Neural progenitor cell (in vitro differentiated cells): ENCODE results near the gene LSP1.

Source experiments
- EZH2 ChIP-seq: fragments of 200-600 bp; sonication (generic); IDR thresholded peaks from 2 replicates; pipeline ENCODE4 v1.6.1; 2017; ENCODE audit warnings: antibody characterized with exemption, mild to moderate bottlenecking, moderate library complexity
- EZH2phosphoT487 ChIP-seq: fragments of 200-600 bp; sonication (generic); IDR thresholded peaks from 2 replicates; pipeline ENCODE4 v1.6.1; 2017; ENCODE audit warnings: antibody characterized with exemption
- TF ChIP-seq, protein P1 (sequence below): fragments of 200-600 bp; sonication (generic); IDR thresholded peaks from 2 replicates; pipeline ENCODE4 v1.5.1; 2017; ENCODE audit warnings: antibody characterized with exemption, mild to moderate bottlenecking

DNA sequence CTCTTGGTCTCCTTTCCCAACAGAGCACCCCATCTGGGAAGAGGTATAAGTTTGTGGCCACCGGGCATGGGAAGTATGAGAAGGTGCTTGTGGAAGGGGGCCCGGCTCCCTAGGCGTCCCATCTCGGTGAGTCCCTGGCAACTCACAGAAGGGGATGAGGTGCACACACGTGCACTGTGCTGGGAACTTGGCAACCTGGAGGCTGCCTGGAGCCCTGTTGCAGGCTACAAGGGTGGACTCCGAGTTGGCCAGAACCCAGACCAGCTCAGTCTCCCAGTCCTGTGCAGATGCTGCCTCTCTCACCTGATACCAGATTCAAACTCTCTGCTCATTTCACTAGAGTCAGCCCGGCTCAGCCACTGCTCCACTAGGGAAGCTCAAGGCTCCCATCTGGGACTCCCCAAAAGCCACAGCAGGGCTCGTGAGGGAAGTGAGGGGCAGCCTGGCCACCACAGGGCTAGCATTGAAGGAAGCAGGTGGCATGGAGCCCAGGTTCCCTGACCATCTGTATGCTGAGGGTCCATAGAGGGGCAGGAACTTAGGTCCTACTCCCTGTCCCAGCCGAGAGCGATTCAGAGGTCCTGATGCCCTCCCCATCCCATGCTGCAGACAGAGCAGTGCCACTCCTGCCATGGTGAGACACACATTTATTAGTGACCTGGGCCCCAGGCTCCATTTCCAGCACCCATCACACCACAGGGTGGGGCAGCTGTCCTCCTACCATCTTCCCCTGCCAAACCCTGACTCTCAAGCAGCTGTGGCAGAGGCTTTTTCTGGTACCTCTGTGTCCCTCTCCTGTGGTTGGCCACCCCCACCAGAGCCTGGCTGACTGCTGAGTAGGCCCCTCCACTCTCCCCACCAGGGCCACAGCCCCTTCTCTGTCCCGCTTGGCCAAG, 34.8 kb downstream of the LSP1 start:
- TF ChIP-seq, protein P1, sequence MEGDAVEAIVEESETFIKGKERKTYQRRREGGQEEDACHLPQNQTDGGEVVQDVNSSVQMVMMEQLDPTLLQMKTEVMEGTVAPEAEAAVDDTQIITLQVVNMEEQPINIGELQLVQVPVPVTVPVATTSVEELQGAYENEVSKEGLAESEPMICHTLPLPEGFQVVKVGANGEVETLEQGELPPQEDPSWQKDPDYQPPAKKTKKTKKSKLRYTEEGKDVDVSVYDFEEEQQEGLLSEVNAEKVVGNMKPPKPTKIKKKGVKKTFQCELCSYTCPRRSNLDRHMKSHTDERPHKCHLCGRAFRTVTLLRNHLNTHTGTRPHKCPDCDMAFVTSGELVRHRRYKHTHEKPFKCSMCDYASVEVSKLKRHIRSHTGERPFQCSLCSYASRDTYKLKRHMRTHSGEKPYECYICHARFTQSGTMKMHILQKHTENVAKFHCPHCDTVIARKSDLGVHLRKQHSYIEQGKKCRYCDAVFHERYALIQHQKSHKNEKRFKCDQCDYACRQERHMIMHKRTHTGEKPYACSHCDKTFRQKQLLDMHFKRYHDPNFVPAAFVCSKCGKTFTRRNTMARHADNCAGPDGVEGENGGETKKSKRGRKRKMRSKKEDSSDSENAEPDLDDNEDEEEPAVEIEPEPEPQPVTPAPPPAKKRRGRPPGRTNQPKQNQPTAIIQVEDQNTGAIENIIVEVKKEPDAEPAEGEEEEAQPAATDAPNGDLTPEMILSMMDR: no peak
- TF ChIP-seq EZH2 (no peak), EZH2phosphoT487 (no peak)
